Kidney (tissue), 14 donors: ENCODE results near the gene BMAL2. TPM values are rescaled to one million over a fixed set of nuclear protein-coding genes. Genes with fewer than 3 reads are reported as not detected.

Experiments used
- DNase-seq, 5 donors: peaks; one replicate each; pipeline ENCODE4 v3.0.0-alpha.2; 2013 to 2020
- FAIRE-seq: peaks from 2 replicates; lab custom pipeline; 2012; peaks lifted over from hg19 to GRCh38; lab: Jason Lieb, UNC
- H3K27ac ChIP-seq, 2 donors: one replicate each; pipeline ENCODE4 v1.7.0; 2013; ENCODE audit warnings: low read depth in 2 of 2, low read length in 2 of 2, inconsistent platforms in 1 of 2
- H3K27me3 ChIP-seq: one replicate; pipeline ENCODE4 v1.7.1; 2013; ENCODE audit warnings: low read length, inconsistent platforms; ENCODE audit not compliant: control insufficient read depth, insufficient read depth
- H3K36me3 ChIP-seq, 3 donors: one replicate each; pipeline versions ENCODE4 v1.7.0 to v1.7.1; 2013; ENCODE audit warnings: low read length in 3 of 3, control low read depth in 1 of 3, inconsistent platforms in 1 of 3; ENCODE audit not compliant: insufficient read depth in 3 of 3, control insufficient read depth in 2 of 3
- H3K4me1 ChIP-seq, 3 donors: one replicate each; pipeline versions ENCODE4 v1.7.0 to v1.7.1; 2013; ENCODE audit warnings: low read length in 3 of 3, inconsistent platforms in 1 of 3, low read depth in 1 of 3; ENCODE audit not compliant: control insufficient read depth in 2 of 3, insufficient read depth in 2 of 3
- H3K4me3 ChIP-seq, 3 donors: one replicate each; pipeline versions ENCODE4 v1.7.0 to v1.8.1; 2013; ENCODE audit warnings: low read length in 3 of 3, control low read depth in 1 of 3, inconsistent platforms in 1 of 3
- H3K9ac ChIP-seq, 3 donors: one replicate each; pipeline versions ENCODE4 v1.7.0 to v1.7.1; 2013; ENCODE audit warnings: low read length in 3 of 3, control low read depth in 1 of 3, inconsistent platforms in 1 of 3
- H3K9me3 ChIP-seq, 3 donors: one replicate each; pipeline versions ENCODE4 v1.7.0 to v1.7.1; 2013; ENCODE audit warnings: low read length in 3 of 3, control low read depth in 1 of 3, inconsistent platforms in 1 of 3; ENCODE audit not compliant: control insufficient read depth in 2 of 3, insufficient read depth in 1 of 3
- intact Hi-C: fragments of 100-400 bp; cut with DNase I; formaldehyde crosslinking; loops from one replicate; pipeline ENCODE4 v1.11.1; 2022
- polyA plus RNA-seq: library from polyadenylated mRNA; stranded (reverse); fragments of 350-450 nt; fragmentation: Illumina TruSeq; extraction: RNeasy Lipid Tissue Mini Kit (QIAGEN cat#74804); gene quantifications from one replicate; pipeline ENCODE4 v1.2.3, GENCODE V29; 2014; ENCODE audit warnings: low read depth, low replicate concordance; ENCODE audit not compliant: insufficient read depth
- total RNA-seq: library from RNA; stranded (reverse); fragmentation: NEBNext Ultra II Directional; extraction: Animal tissue kit (Norgen Biotek cat#: 25700); gene quantifications from one replicate; pipeline ENCODE4 v1.2.1, GENCODE V29; 2021
- TF ChIP-seq, protein P1 (sequence below): IDR thresholded peaks from 3 replicates; pipeline ENCODE4 v1.5.1; 2012; ENCODE audit warnings: mild to moderate bottlenecking, moderate library complexity, borderline replicate concordance; ENCODE audit not compliant: insufficient read depth; ENCODE audit errors: extremely low read depth
- donor health status: control.
- donor health status: control.
- donor health status: control.
- donor health status: control.
- donor health status: control.
- donor health status: DM: yes; HTN: yes; CAD: no.
- donor health status: Normal renal cell carcinoma (clear cell type).

BMAL2 gene
- total and polyA plus RNA-seq, 2 donors from 2014 or later = 0.47 to 12.8 TPM

DNA sequence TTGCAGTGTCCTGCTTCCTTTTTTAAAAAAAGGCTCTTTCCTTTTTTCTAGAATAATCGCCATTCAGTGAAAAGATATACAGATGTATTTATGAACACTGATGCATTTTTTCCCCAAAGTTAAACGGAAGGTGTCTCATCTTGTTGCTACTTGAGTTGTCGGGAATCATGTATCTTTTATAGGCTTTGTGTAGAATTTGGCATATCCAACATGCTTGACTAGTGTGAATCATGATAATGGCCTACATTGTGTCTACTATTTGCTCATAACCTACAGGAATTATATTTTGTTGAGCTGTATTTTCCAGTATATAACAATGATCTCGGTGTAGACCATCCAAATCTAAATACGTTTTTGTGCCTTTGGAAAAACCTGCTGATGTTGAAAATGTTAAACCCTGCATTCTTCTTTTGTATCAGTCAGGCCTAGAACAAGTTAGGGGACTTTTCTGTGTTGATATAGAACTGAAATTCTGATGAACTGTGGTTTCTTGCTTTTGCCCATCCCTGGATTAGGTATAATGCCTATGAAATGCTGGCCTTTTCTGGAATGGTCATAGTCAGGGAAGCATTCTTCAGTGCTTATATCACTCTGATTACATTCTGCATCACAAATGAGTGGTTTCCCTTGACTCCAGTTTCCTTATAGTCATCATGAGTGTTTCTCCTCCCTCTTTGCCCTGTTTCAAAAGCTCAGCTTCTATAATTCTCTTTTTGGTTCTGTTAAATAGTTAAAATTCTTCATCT lies 10.8 kb downstream of the BMAL2 start:
- no peak overlapping the region for H3K27ac ChIP-seq

GRCh38 chr12:27344246-27344645 lies 11.6 kb downstream of the BMAL2 start:
- Histone ChIP-seq H3K4me3 (no peak overlapping the region), H3K27me3 (no peaks in the 10 kb centered on the region), H3K36me3 (no peaks in the 10 kb centered on the region), H3K27ac (no peak overlapping the region), H3K4me1 (no peaks in the 10 kb centered on the region), H3K9ac (no peak overlapping the region), H3K9me3 (no peaks in the 10 kb centered on the region)
- TF ChIP-seq, protein P1, sequence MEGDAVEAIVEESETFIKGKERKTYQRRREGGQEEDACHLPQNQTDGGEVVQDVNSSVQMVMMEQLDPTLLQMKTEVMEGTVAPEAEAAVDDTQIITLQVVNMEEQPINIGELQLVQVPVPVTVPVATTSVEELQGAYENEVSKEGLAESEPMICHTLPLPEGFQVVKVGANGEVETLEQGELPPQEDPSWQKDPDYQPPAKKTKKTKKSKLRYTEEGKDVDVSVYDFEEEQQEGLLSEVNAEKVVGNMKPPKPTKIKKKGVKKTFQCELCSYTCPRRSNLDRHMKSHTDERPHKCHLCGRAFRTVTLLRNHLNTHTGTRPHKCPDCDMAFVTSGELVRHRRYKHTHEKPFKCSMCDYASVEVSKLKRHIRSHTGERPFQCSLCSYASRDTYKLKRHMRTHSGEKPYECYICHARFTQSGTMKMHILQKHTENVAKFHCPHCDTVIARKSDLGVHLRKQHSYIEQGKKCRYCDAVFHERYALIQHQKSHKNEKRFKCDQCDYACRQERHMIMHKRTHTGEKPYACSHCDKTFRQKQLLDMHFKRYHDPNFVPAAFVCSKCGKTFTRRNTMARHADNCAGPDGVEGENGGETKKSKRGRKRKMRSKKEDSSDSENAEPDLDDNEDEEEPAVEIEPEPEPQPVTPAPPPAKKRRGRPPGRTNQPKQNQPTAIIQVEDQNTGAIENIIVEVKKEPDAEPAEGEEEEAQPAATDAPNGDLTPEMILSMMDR = no peak
- DNase-seq = no peak
- no peak for FAIRE-seq
- intact Hi-C loops = no loop called here

More for the DNA sequence above, 10.8 kb downstream of the BMAL2 start:
- Histone ChIP-seq H3K27me3 (no peaks in the 10 kb centered on the region), H3K4me3 (no peak overlapping the region), H3K4me1 (no peaks in the 10 kb centered on the region), H3K9ac (no peak overlapping the region), H3K9me3 (no peaks in the 10 kb centered on the region), H3K36me3 (no peaks in the 10 kb centered on the region)
- FAIRE-seq (no peak), DNase-seq (no peak)
- intact Hi-C loops = no loop called here
- TF ChIP-seq, protein P1 = no peak

DNA sequence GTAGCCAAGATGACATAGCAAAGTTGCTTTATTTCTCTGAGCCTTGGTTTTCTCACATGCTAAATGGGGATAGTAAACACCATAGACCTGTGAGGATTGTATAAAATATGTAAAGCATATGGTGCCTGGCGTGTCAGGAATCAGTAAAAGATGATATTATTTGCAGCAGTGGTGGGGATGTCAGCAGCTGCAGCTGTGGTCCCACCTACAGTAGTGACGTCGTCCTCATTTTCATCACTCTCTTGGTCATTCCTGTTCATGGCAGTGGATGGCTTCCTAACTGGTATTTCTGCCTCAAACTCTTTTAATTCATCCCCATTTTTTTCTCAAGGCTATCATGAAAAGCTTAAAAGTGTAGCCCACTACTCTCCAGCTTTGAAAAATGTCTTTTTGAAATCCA lies 12.1 kb downstream of the BMAL2 start:
- Histone ChIP-seq H3K27ac (no peak overlapping the region), H3K4me3 (no peak overlapping the region), H3K9ac (no peak overlapping the region), H3K27me3 (no peaks in the 10 kb centered on the region), H3K36me3 (no peaks in the 10 kb centered on the region), H3K4me1 (no peaks in the 10 kb centered on the region), H3K9me3 (no peaks in the 10 kb centered on the region)
- FAIRE-seq (no peak), DNase-seq (no peak)
- TF ChIP-seq, protein P1 = no peak
- intact Hi-C loops = no loop called here

- Histone ChIP-seq H3K27ac (no peak overlapping the region), H3K9ac (no peak overlapping the region), H3K36me3 (no peaks in the 10 kb centered on the region), H3K9me3 (no peaks in the 10 kb centered on the region), H3K27me3 (no peaks in the 10 kb centered on the region), H3K4me1 (no peaks in the 10 kb centered on the region), H3K4me3 (no peak overlapping the region)
- TF ChIP-seq, protein P1 = no peak
- DNase-seq (no peak), FAIRE-seq (no peak)
- intact Hi-C loops = no loop called here
These were observed 12.7 kb downstream of the BMAL2 start for GRCh38 chr12:27345376-27345775.
